Lower lobe of right lung (tissue), 2 donors: Measurements from ENCODE around the gene CADM1. TPM values are rescaled to one million over a fixed set of nuclear protein-coding genes. Genes with fewer than 3 reads are reported as not detected.

Experiments used
- ATAC-seq, 2 donors: fragments of 200-7000 bp; cut with Tn5 transposase; one replicate each; pipeline ENCODE4 v1.9.1; 2020 to 2022; ENCODE audit warnings: mild to moderate bottlenecking in 2 of 2, moderate library complexity in 2 of 2
- DNase-seq: peaks from one replicate; pipeline ENCODE4 v3.0.0-alpha.2; 2020
- H3K27ac ChIP-seq: fragments of 200-600 bp; one replicate; pipeline ENCODE4 v1.8.0; 2022
- H3K27me3 ChIP-seq: fragments of 200-600 bp; one replicate; pipeline ENCODE4 v1.8.0; 2022; ENCODE audit warnings: low read depth
- H3K36me3 ChIP-seq: fragments of 200-600 bp; one replicate; pipeline ENCODE4 v1.8.0; 2022; ENCODE audit warnings: mild to moderate bottlenecking
- H3K4me1 ChIP-seq: fragments of 200-600 bp; one replicate; pipeline ENCODE4 v1.8.0; 2022
- H3K4me3 ChIP-seq: fragments of 200-600 bp; one replicate; pipeline ENCODE4 v1.8.0; 2022; ENCODE audit warnings: mild to moderate bottlenecking
- H3K9me3 ChIP-seq: fragments of 200-600 bp; one replicate; pipeline ENCODE4 v1.8.0; 2022
- intact Hi-C: fragments of 100-400 bp; cut with DNase I; formaldehyde crosslinking; loops from one replicate; pipeline ENCODE4 v1.11.0; 2022
- total RNA-seq: library from RNA; stranded (reverse); fragmentation: NEBNext Ultra II Directional; extraction: Animal tissue kit (Norgen Biotek cat#: 25700); gene quantifications from one replicate; pipeline ENCODE4 v1.2.1, GENCODE V29; 2021
- TF ChIP-seq, protein P1 (sequence below): fragments of 200-600 bp; IDR thresholded peaks from one replicate; pipeline ENCODE4 v1.8.0; 2022; ENCODE audit warnings: antibody characterized with exemption, mild to moderate bottlenecking
- donor health status: DM: no; HTN: yes; CAD: no; lungs with severe emphysema.

Gene CADM1
- total RNA-seq, 1 donor from 2014 or later, result 149 TPM

DNA sequence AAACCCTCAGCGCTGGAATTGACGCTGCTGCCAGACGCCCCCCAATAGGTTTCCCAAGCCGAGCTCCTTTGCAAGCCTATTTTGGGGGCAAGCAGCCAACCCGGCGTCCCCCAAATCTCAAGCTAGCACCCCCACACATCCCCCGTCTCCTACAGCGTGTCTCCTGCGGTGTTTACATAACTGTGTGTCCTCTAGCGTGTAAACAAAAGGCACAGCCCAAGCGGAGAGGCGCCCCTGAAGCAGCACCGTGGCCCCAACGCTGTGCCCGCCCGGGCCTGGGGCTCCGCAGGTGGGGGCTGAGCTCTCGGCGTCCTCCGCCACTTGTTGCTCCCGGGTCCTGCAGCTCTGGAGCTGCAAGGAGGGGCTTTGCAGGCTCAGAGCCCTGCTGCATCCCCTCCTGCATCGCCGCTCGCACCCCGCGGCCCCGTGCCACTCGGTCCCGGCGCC lies 1.6 kb downstream of the CADM1 start:
- ATAC-seq (no peak), DNase-seq (peak; percentile 45)
- Histone ChIP-seq H3K27ac (peak overlapping the region; percentile 59), H3K4me1 (peaks cover 41% of the 10 kb centered on the region), H3K27me3 (peaks cover 11% of the 10 kb centered on the region), H3K4me3 (peak overlapping the region; percentile 63), H3K36me3 (no peaks in the 10 kb centered on the region), H3K9me3 (no peaks in the 10 kb centered on the region)
- TF ChIP-seq, protein P1, sequence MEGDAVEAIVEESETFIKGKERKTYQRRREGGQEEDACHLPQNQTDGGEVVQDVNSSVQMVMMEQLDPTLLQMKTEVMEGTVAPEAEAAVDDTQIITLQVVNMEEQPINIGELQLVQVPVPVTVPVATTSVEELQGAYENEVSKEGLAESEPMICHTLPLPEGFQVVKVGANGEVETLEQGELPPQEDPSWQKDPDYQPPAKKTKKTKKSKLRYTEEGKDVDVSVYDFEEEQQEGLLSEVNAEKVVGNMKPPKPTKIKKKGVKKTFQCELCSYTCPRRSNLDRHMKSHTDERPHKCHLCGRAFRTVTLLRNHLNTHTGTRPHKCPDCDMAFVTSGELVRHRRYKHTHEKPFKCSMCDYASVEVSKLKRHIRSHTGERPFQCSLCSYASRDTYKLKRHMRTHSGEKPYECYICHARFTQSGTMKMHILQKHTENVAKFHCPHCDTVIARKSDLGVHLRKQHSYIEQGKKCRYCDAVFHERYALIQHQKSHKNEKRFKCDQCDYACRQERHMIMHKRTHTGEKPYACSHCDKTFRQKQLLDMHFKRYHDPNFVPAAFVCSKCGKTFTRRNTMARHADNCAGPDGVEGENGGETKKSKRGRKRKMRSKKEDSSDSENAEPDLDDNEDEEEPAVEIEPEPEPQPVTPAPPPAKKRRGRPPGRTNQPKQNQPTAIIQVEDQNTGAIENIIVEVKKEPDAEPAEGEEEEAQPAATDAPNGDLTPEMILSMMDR, result no peak
- intact Hi-C loops, result loop anchor here (5.0 kb wide), 1 partner anchor 170 kb away; no protein-coding TSS in a partner anchor

DNA sequence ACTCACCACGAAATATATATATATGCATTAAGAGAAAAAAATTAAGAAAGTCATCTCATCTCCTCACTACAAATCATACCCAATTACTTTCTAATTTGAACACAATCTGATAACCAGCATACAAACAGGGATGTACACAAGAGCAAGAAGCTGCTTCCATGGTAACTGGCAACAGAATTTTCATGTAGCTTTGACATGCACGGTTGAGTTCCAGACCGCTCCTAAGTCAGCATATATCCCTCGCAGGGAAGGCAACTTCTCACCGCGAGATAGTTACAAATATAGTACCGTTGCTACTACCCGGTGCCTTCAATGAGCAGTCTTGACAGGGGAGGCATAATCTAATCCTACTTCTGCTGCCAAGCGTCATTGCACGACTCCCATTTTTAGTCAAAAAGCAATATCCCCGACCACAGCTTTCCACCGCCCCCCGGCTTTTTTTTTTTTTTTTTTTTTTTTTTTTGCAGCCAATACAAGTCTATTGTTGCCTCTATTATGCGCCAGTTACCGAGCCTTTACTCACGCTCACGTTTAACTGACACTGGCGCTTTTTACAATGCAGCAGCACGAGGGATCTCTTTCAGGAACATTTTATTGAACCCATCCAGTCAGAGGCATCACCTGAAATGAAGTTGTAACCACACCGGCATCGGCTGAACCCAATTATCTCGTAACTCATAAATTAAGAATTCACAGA lies 2.2 kb downstream of the CADM1 start:
- Histone ChIP-seq H3K36me3 (no peaks in the 10 kb centered on the region), H3K27ac (peak overlapping the region; percentile 59), H3K9me3 (no peaks in the 10 kb centered on the region), H3K4me1 (peaks cover 45% of the 10 kb centered on the region), H3K4me3 (peak overlapping the region; percentile 63), H3K27me3 (peaks cover 11% of the 10 kb centered on the region)
- TF ChIP-seq, protein P1, result no peak
- intact Hi-C loops, result loop anchor here (5.0 kb wide), 1 partner anchor 170 kb away; no protein-coding TSS in a partner anchor
- DNase-seq, result no peak
- no peak for ATAC-seq

DNA sequence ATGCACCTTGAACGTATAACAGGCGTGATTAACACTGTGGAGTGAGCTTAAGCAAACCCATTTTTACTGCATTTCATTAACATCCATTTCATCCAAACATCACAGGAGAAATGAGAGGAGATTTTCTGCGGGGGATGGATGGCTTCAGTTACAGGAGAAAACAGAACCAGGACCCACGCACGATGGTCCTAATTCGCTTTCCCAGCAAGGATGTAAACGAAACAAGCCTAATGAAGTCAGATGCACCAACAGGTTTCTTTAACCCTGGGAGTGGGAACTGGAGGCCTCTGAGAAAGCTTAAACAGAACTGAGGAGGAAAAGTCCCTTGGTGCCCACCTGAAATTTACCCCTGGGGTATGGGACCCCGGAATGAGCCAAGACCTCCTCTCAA lies 2.7 kb downstream of the CADM1 start:
- H3K4me3 ChIP-seq, result peak overlapping the region; percentile 63
- H3K27me3 ChIP-seq, result peaks cover 11% of the 10 kb centered on the region
- H3K4me1 ChIP-seq, result peaks cover 45% of the 10 kb centered on the region
- intact Hi-C loops, result loop anchor here (5.0 kb wide), 1 partner anchor 169 kb away; no protein-coding TSS in a partner anchor
- TF ChIP-seq, protein P1, result no peak
- no peaks in the 10 kb centered on the region for H3K9me3 ChIP-seq
- H3K36me3 ChIP-seq, result no peaks in the 10 kb centered on the region
- peak overlapping the region; percentile 37 for H3K27ac ChIP-seq
- no peak for ATAC-seq
- DNase-seq, result no peak

DNA sequence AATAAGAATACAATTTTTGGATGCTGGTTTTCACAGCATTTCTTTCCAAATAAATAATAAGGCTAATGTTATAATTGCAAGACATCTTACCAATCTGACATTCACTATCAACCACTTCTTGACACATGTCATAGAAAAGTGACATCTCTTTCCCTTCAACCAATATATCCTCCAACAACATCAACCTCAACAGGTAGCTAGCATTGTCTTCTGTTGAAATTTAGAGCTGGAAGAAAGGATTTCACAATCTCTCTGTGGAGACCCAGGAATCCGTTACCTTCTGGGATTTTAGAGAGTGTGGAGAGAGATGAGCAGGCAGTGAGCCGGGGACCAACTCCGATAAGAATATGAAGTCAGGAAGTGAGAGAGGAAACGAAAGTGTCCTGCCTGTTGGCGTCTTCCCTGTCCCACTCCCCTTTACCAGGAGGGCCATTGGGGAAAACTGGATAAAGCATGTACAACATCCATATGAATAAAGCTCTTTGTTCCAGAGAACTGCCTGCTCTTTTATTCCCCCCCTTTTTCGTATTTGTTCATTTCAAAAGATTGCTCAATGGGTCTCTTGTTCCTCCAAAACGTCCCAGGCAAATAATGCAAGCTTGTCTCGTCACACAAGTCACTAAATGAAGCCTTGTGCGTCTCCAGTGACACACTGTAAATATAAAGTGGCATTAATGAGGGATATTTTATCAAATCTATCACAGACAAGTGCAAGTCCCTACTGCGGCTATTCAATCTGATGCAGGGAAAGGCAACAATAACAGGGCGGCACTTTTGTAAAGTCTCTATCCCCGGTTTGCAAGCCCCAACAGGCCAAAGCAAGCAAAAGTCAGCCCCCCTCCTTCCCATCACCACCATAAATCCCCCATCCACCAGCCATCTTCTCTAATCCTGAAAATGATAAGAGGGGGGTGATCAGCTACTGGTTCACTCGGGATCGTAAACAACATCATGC lies 3.4 kb downstream of the CADM1 start:
- Histone ChIP-seq H3K4me3 (peak overlapping the region; percentile 63), H3K9me3 (no peaks in the 10 kb centered on the region), H3K4me1 (peaks cover 45% of the 10 kb centered on the region), H3K27ac (peak overlapping the region; percentile 37), H3K27me3 (peaks cover 11% of the 10 kb centered on the region), H3K36me3 (no peaks in the 10 kb centered on the region)
- no peak for ATAC-seq
- TF ChIP-seq, protein P1, result no peak
- intact Hi-C loops, result loop anchor here (5.0 kb wide), 1 partner anchor 169 kb away; no protein-coding TSS in a partner anchor
- DNase-seq, result no peak

DNA sequence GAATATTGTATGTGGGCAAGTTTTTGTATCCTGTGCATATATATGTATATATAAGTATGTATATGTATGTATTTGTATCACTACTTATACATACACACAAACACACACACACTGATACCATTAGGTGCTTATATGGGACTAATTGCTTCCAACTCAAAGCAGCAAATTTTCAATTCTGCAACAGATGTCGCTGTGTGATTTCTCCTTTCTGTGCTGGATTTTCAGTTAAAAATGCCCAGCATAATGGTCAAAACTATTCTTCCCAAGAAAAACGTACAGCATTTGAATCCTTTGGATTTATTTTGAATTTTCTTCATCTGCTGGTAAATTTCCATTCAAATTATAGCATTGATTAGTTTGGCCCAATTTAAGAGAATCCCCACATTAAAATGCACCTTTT lies 4.3 kb downstream of the CADM1 start:
- no peak overlapping the region for H3K27ac ChIP-seq
- ATAC-seq (no peak), DNase-seq (no peak)
- peaks cover 48% of the 10 kb centered on the region for H3K4me1 ChIP-seq
- H3K36me3 ChIP-seq, result no peaks in the 10 kb centered on the region
- no peaks in the 10 kb centered on the region for H3K9me3 ChIP-seq
- H3K27me3 ChIP-seq, result peaks cover 11% of the 10 kb centered on the region
- no peak overlapping the region for H3K4me3 ChIP-seq
- TF ChIP-seq, protein P1, result no peak
- intact Hi-C loops, result loop anchor here (5.0 kb wide), 1 partner anchor 168 kb away; no protein-coding TSS in a partner anchor
